C4-2B (cell line): ENCODE measurements around the gene CDYL.

Experiments used
- ZFX ChIP-seq: fragments of 450-650 bp; IDR thresholded peaks from 2 replicates; pipeline ENCODE4 v1.6.1; 2017
- TF ChIP-seq, protein P1 (sequence below): fragments of 450-650 bp; conservative IDR thresholded peaks from 2 replicates; pipeline ENCODE4 v1.5.1; 2017; ENCODE audit warnings: mild to moderate bottlenecking

- TF ChIP-seq, protein P1, sequence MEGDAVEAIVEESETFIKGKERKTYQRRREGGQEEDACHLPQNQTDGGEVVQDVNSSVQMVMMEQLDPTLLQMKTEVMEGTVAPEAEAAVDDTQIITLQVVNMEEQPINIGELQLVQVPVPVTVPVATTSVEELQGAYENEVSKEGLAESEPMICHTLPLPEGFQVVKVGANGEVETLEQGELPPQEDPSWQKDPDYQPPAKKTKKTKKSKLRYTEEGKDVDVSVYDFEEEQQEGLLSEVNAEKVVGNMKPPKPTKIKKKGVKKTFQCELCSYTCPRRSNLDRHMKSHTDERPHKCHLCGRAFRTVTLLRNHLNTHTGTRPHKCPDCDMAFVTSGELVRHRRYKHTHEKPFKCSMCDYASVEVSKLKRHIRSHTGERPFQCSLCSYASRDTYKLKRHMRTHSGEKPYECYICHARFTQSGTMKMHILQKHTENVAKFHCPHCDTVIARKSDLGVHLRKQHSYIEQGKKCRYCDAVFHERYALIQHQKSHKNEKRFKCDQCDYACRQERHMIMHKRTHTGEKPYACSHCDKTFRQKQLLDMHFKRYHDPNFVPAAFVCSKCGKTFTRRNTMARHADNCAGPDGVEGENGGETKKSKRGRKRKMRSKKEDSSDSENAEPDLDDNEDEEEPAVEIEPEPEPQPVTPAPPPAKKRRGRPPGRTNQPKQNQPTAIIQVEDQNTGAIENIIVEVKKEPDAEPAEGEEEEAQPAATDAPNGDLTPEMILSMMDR: no peak
- TF ChIP-seq ZFX: no peak
Measured at GRCh38 chr6:4884646-4885340, 108.6 kb downstream of the CDYL start.
